ENCODE measurements around the gene CACNG4.

CACNG4 gene

GRCh38 chr17:66966298-66966697, 1.8 kb downstream of the CACNG4 start:
- no peaks in the 10 kb centered on the region for H3K36me3 Mint-ChIP-seq (ENCODE audit: low read depth)

GRCh38 chr17:66966704-66967418, 2.4 kb downstream of the CACNG4 start:
- Mint-ChIP-seq H3K9me3 (no peaks in the 10 kb centered on the region), H3K27ac (no peak overlapping the region), H3K4me1 (peaks cover 52% of the 10 kb centered on the region), H3K27me3 (ENCODE audit: low read depth) (peaks cover 84% of the 10 kb centered on the region), H3K36me3 (ENCODE audit: low read depth) (no peaks in the 10 kb centered on the region), H3K4me3 (peak overlapping the region; percentile 80 to 88 (median 86))
- TF ChIP-seq CTCF (IDR thresholded peaks at IDR 0.05; ENCODE audit: unreplicated experiment in 3 of 3): no peak

More at GRCh38 chr17:66966298-66966697, 1.8 kb downstream of the CACNG4 start:
- Mint-ChIP-seq H3K4me1 (peaks cover 46% of the 10 kb centered on the region), H3K27me3 (ENCODE audit: low read depth) (peaks cover 83% of the 10 kb centered on the region), H3K4me3 (peak overlapping the region; percentile 80 to 88 (median 86)), H3K9me3 (no peaks in the 10 kb centered on the region), H3K27ac (no peak overlapping the region)
- no peak for TF ChIP-seq CTCF (IDR thresholded peaks at IDR 0.05; ENCODE audit: unreplicated experiment in 3 of 3)

GRCh38 chr17:66967837-66968543, 3.5 kb downstream of the CACNG4 start:
- no peak for TF ChIP-seq CTCF (IDR thresholded peaks at IDR 0.05; ENCODE audit: unreplicated experiment in 3 of 3)
- Mint-ChIP-seq H3K36me3 (ENCODE audit: low read depth) (no peaks in the 10 kb centered on the region), H3K4me1 (peaks cover 50% of the 10 kb centered on the region)

GRCh38 chr17:66968916-66969315, 4.4 kb downstream of the CACNG4 start:
- no peaks in the 10 kb centered on the region for H3K36me3 Mint-ChIP-seq (ENCODE audit: low read depth)
- TF ChIP-seq CTCF (IDR thresholded peaks at IDR 0.05; ENCODE audit: unreplicated experiment in 3 of 3): no peak
- no peaks in the 10 kb centered on the region for H3K9me3 Mint-ChIP-seq
- H3K4me1 Mint-ChIP-seq: peaks cover 49% of the 10 kb centered on the region
- H3K27ac Mint-ChIP-seq: no peak overlapping the region
- H3K27me3 Mint-ChIP-seq (ENCODE audit: low read depth): peaks cover 75% of the 10 kb centered on the region
- peak overlapping the region in 2 of 3 experiments; percentile 36 to 58 for H3K4me3 Mint-ChIP-seq

More at GRCh38 chr17:66967837-66968543, 3.5 kb downstream of the CACNG4 start:
- Mint-ChIP-seq H3K27me3 (ENCODE audit: low read depth) (peaks cover 80% of the 10 kb centered on the region), H3K4me3 (peak overlapping the region; percentile 80 to 88 (median 86)), H3K27ac (no peak overlapping the region), H3K9me3 (no peaks in the 10 kb centered on the region)

GRCh38 chr17:66970140-66970539, 5.6 kb downstream of the CACNG4 start:
- TF ChIP-seq CTCF (IDR thresholded peaks at IDR 0.05; ENCODE audit: unreplicated experiment in 3 of 3): no peak
- H3K27me3 Mint-ChIP-seq (ENCODE audit: low read depth): peaks cover 69% of the 10 kb centered on the region
- peaks cover 52% of the 10 kb centered on the region for H3K4me1 Mint-ChIP-seq
- H3K9me3 Mint-ChIP-seq: no peaks in the 10 kb centered on the region
- H3K36me3 Mint-ChIP-seq (ENCODE audit: low read depth): no peaks in the 10 kb centered on the region
- H3K27ac Mint-ChIP-seq: no peak overlapping the region
- no peak overlapping the region for H3K4me3 Mint-ChIP-seq

Measured in nephron (organoid).